Hypothalamus (tissue), 51 donors: Measurements from ENCODE around the gene CELF2.
A peak's percentile ranks its signal among the peaks of the same experiment; 100 is the strongest.

ENCODE experiments used
- DNase-seq, 51 donors: peaks; one replicate each; lab custom pipeline; 2025; lab: John Stamatoyannopoulos, UW

CELF2 gene

DNA sequence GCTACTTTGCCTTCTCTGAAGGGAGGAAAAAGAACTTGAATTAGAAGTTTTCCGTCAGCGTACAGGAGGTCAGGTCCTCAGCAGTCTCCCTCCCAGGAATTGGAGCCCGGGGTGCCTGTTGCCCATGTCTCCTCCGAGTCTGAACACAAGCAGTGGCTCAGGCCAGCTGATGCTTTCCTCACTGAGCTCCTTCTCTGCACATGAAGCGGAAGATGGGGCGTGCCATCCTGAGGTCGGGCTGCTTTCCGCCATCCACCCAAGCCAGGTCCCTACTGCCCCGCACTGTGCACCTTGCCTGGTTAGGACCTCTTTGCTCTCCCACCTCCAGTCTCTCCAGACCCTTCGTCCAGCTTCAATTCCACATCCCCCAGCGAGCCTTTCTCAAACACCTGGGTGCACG lies 237.5 kb downstream of the CELF2 start:
- DNase-seq, result no peak

DNA sequence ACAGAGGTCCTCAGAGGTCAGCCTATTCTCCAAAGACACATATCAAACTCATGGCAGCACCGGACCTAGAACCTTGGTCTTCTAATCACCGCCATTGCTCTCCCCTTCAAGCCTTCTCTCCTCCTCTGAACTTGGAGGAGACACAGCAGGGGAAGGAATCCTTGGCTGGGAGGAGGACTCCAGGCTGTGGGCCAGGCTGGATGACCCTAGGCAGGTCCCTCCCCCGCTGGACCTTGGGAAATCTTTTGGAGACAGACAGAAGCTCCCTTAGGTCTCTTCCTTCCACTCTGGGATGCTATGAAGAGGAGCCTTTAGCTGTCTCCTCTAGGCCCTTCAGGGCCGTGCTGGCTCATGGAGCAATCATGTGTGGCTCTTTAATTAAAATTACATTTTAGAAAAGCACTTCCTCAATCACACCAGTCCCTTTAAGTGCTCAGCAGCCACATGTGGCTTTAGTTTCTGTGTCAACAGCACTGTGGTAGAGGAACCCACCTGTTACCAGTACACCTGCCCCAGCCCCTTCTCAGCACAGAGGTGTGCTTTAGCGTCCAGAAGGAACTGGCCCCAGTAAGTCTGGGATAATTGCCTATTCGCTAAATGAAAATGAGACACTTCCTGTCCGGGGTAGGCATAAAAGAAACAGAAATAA lies 238.2 kb downstream of the CELF2 start:
- no peak for DNase-seq

GRCh38 chr10:11256896-11257295 lies 239.2 kb downstream of the CELF2 start:
- DNase-seq, result no peak

DNA sequence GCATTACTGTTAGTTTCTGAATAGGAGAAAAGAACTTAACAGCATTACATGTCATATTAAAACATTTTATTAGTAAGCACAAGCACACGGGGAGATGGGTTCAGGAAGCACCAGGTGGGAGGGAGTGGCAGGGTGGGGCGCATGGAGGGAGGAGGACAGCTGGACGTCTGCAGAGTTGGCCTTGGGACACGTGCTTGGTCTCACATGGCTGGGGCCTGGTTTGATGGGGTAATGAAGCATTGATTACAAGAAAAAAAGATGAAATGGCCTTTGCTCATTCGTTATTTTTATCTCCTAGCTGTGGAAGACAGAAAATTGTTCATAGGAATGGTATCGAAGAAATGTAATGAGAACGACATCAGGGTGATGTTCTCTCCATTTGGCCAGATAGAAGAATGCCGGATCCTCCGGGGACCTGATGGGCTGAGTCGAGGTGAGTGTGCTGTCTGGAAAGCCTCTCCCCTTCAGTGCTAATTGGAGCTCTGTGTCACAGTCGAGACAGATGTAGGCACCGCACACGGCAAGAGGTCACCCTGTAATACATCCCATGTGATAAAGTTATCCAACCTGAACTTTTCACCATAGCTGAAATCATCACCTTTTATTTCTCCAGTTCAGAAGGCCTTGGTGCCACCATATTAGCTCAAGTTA lies 239.9 kb downstream of the CELF2 start:
- DNase-seq, result no peak

GRCh38 chr10:11260170-11260569 lies 242.5 kb downstream of the CELF2 start:
- peak in 12 of 51 donors; percentile 4 to 38 (median 16) for DNase-seq

GRCh38 chr10:11261143-11261542 lies 243.5 kb downstream of the CELF2 start:
- DNase-seq, result no peak

DNA sequence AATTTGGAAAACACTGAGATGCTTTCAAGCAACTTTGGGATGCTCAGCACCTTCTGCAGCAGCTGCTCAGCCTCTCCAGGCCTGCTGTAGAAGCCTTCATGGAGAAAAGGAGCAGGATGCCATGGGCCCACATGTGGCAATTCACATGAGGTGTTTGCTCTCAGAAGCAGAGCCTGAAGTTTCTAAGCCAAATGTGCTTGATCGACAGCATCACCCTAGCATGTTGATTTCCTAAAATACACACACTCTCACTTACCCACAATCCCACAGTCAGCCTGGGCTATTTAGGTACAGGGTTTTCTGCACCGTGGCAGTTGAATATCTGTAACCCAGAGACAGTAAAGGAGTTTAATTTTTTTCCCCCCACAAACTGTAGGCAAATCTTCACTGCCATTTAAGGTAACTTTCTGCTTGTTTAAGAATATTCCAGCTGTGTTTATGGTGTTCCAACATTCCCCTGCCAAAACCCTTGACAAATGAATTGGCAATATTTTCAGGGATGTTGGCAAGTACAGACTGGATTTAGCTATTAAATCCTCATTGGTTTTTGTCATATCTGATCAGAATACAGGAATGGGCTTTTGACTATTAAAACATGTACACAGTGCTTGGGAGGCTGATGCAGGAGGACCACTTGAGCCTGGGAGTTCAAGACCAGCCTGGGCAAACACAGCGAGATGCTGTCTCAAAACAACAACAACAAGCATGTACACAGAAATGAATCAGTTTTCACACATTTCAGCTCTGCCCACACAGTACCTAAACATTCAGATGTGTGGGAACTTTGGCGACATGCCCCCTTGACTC lies 244.2 kb downstream of the CELF2 start:
- peak in 1 of 51 donors; percentile 27 for DNase-seq

GRCh38 chr10:11262494-11263345 lies 245.0 kb downstream of the CELF2 start:
- no peak for DNase-seq

- no peak for DNase-seq
Measured at GRCh38 chr10:11263767-11264166, 246.1 kb downstream of the CELF2 start.

GRCh38 chr10:11264296-11265048 lies 246.8 kb downstream of the CELF2 start:
- DNase-seq, result no peak

- DNase-seq, result no peak
Measured at GRCh38 chr10:11265484-11265883, 247.8 kb downstream of the CELF2 start.

GRCh38 chr10:11266426-11266825 lies 248.8 kb downstream of the CELF2 start:
- peak in 1 of 51 donors; percentile 36 for DNase-seq

DNA sequence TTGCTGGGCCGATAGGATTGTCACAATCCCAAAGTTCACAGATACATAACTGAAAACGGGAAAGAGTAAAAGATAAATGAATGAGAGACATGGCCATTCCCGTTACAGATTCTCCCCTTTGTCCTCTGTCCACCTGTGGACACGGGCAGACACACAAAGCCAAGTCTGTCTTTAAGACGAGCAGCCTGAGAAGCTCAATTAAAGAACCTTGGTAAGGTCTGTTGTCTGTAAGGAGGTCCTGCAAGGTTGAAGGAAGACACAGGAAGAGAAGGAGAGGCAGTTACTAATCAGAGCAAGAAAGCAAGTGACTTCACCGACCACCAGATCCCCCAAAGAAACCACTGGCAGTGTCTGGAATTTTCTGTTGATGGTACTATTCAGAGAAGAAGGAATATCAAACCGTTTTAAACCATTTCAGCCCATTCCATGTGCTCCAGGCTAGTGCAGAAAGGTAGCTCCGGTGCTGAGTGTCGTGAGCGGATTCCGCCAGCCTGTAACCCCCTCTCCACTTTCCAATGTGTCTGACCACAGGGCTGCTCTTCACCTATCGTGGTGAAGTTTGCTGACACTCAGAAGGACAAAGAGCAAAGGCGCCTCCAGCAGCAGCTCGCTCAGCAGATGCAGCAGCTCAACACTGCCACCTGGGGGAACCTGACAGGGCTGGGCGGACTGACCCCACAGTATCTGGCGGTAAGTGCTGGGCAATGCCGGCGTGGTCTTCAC lies 252.6 kb downstream of the CELF2 start:
- peak in 37 of 51 donors; percentile 9 to 71 (median 39) for DNase-seq

DNA sequence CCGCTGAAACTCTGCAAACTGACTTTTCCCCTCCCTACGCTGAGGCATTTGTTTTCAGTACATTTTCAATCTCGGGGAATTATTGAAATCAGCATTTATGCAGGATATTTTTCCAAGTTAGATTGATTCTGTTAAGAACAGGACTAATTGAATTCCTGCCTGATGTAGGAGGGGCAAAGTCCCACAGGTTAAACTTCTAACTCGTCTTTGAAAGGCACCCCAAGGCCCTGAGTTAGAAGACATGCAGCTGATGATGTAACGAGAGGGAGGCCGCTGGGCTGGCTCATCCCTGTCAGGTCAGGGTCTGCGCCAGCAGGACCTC lies 253.1 kb downstream of the CELF2 start:
- no peak for DNase-seq

DNA sequence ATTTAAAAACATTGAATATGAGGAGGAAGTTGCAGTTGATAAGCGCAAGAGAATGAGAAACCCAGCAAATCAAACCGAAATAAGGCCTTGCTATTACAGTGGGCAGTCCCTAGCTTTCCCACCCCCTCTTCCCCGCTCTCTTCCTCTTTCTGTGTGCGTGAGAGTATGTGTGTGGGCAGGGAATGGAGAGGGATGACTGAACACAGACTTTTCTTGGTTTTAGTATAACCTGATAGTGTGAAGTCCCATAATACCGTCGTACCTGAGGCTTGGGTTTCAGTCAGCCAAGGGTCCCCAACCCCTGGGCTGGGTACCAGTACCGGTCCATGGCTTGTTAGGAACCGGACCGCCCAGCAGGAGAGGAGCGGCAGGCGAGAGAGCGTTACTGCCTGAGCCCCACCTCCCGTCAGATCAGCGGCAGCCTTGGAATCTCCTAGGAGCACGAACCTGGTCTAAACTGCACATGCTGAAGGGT lies 255.3 kb downstream of the CELF2 start:
- no peak for DNase-seq

GRCh38 chr10:11274452-11274851 lies 256.8 kb downstream of the CELF2 start:
- DNase-seq, result no peak

DNA sequence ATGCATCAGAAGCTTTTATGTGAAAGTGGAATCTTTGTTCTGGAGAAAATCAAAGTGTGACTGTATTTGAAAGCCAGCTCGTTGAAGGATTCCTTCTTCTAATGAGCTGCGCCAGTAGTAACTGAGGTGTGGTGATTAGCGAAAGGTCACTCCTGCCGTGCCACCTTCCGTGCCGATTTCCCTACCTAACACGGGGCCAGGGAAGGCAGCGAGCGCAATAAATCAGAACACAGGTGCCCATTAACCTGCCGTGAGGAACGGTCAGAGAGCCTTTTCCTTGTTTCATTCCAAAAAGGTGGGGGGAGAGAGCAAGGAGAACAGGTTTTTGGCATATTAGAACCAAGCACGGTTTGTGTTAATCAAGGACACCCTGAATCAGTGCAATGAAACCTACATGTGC lies 258.0 kb downstream of the CELF2 start:
- no peak for DNase-seq

GRCh38 chr10:11276449-11276990 lies 258.8 kb downstream of the CELF2 start:
- DNase-seq, result no peak

DNA sequence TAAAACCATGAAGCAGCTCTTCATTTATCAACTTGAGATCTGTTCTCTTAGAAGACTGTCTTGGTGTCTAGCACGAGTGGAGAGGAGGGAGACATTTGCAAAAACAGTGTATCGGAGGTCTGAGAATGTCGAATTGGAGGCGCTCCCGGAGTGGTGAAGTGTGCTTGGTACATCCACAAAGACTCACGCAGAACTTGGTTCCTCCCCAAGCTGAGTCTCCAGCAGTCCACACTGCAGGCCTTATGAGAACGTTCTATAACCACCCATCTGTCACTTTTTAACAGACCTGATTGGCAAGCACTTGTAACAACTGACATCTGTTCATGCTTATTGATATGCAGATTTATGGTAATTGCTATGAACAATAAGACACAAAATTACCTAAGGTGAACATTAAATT lies 261.6 kb downstream of the CELF2 start:
- peak in 2 of 51 donors; percentile 14 to 24 for DNase-seq
